NCI-H128 (cell line): ENCODE results near the gene DNAH6.
"Not testable (repeated sequence)": the region's sequence is repeated elsewhere in the genome, so short reads cannot be mapped to it uniquely, and the experiment has no call there.

Source experiments
- DNase-seq: peaks from one replicate; lab custom pipeline; 2025; ENCODE audit not compliant: unreplicated experiment; lab: John Stamatoyannopoulos, UW

DNAH6 gene

GRCh38 chr2:84865181-84865783 lies 349.0 kb downstream of the DNAH6 start:
- no peak for DNase-seq

- DNase-seq: no peak
Measured at GRCh38 chr2:84866122-84866521, 349.8 kb downstream of the DNAH6 start.

GRCh38 chr2:84868327-84868726 lies 352.0 kb downstream of the DNAH6 start:
- not testable (repeated sequence) for DNase-seq
